Measurements from ENCODE around the gene POLR2A. TPM values are rescaled to one million over a fixed set of nuclear protein-coding genes. Genes with fewer than 3 reads are reported as not detected.
A peak's percentile ranks its signal among the peaks of the same experiment; 100 is the strongest.

POLR2A gene
- total and polyA plus RNA-seq, 7 experiments from 2014 or later, result 43.6 to 501 (median 173) TPM

GRCh38 chr17:7437950-7438614, 46.1 kb upstream of the POLR2A start:
- no peaks in the 10 kb centered on the region for H3K36me3 ChIP-seq (ENCODE audit: control insufficient read depth in 2 of 3, insufficient read depth in 3 of 3, low read length in 3 of 3)
- H3K4me1 ChIP-seq (ENCODE audit: control insufficient read depth in 2 of 2, insufficient read depth in 2 of 2, low read length in 2 of 2), result peaks cover 16 to 47% of the 10 kb centered on the region in 2 donors
- CTCF ChIA-PET, result interaction anchor here (0.7 to 5.2 kb wide), 6 partner anchors 15 to 151 kb away, joined by 3 to 67 read pairs (median 10); partner anchors contain the start of genes KCTD11 and TMEM95
- peaks cover 0 to 22% (median 0%) of the 10 kb centered on the region in 5 donors for H3K36me3 Mint-ChIP-seq
- POLR2A ChIA-PET, result interaction anchor here (0.8 to 5.3 kb wide), 10 partner anchors 8 to 249 kb away, joined by 3 to 116 read pairs (median 4); partner anchors contain the start of genes CHRNB1, MPDU1, POLR2A and SLC35G6
- no peak for ATAC-seq
- peaks cover 28 to 47% (median 40%) of the 10 kb centered on the region in 7 donors for H3K4me1 Mint-ChIP-seq
- peaks cover 0 to 3% (median 0%) of the 10 kb centered on the region in 11 donors for H3K9me3 Mint-ChIP-seq
- intact Hi-C loops (cut with micrococcal nuclease), result loop anchor here (1.0 to 10.0 kb wide), 8 partner anchors 40 to 423 kb away; partner anchors contain the start of genes CTDNEP1 (in 1 of the 2), ELP5 (in 1 of the 2), RNASEK (in 1 of the 2) and SENP3 (in 1 of the 2)
- H3K4me3 Mint-ChIP-seq, result peak overlapping the region; percentile 76 to 96 (median 86)
- no peaks in the 10 kb centered on the region for H3K9me3 ChIP-seq (ENCODE audit: control insufficient read depth in 2 of 3, low read length in 3 of 3)
- H3K27me3 ChIP-seq (ENCODE audit: control insufficient read depth in 2 of 2, insufficient read depth in 2 of 2, low read length in 2 of 2), result peaks cover 12 to 17% of the 10 kb centered on the region in 2 donors
- H3K27ac Mint-ChIP-seq, result peak overlapping the region in 7 of 9 donors; percentile 33 to 88 (median 83)
- peak; percentile 36 to 83 (median 54) for DNase-seq
- H3K27ac ChIP-seq (ENCODE audit: low read depth, low read length), result peak overlapping the region; percentile 42
- H3K4me3 ChIP-seq (ENCODE audit: low read length), result peak overlapping the region; percentile 36
- peaks cover 25 to 41% (median 35%) of the 10 kb centered on the region in 5 donors for H3K27me3 Mint-ChIP-seq

DNA sequence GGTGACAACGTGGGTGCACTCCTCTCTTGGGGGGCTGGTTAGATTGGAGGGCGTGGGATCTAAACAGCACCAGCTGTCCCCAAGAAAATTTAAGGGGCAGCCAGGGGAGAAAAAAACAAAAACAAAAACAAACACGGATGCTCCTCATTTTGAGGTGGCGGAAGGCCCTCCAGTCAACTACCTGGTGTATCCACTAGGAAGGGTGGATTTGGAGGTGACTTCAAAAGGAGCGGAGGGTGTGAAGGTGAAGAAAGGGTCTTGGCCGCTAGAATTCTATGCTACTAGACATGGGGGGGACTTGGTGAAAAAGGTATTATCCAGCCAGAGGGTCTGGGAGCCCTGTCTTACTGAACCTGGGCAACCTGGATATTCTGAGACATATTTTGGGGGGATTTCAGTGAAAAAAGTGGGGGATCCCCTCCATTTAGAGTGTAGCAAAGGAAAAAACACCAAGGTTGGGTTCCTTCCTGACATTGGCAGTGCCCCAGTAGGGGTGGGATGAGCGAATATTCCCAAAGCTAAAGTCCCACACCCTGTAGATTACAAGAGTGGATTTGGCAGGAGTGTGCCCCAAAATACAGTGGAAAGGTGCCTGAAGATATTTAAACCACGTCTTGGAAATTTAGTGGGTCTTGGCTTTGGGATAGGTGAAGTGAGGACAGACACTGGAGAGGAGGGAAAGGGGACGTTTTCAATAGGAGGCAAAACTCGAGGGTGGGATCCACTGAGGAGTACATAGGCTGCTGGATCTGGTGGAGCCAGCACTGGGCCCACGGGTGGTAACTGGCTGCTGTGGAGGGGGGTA, 45.3 kb upstream of the POLR2A start:
- peaks cover 28 to 47% (median 40%) of the 10 kb centered on the region in 7 donors for H3K4me1 Mint-ChIP-seq
- intact Hi-C loops (cut with micrococcal nuclease), result loop anchor here (5.0 to 10.0 kb wide), 3 partner anchors 187 to 424 kb away; partner anchors contain the start of genes CTDNEP1 (in 1 of the 2), ELP5 (in 1 of the 2) and RNASEK (in 1 of the 2)
- ChIA-PET CTCF (interaction anchor here (0.7 to 5.2 kb wide), 5 partner anchors 15 to 150 kb away, joined by 3 to 67 read pairs (median 16); partner anchors contain the start of genes KCTD11 and TMEM95), POLR2A (interaction anchor here (0.7 to 5.3 kb wide), 10 partner anchors 7 to 248 kb away, joined by 3 to 116 read pairs (median 18); partner anchors contain the start of genes CHRNB1, MPDU1, POLR2A and SLC35G6)
- peaks cover 27 to 46% (median 42%) of the 10 kb centered on the region in 5 donors for H3K27me3 Mint-ChIP-seq
- H3K27me3 ChIP-seq (ENCODE audit: control insufficient read depth in 2 of 2, insufficient read depth in 2 of 2, low read length in 2 of 2), result peaks cover 12 to 17% of the 10 kb centered on the region in 2 donors
- no peak overlapping the region for H3K27ac ChIP-seq (ENCODE audit: low read depth, low read length)
- H3K4me1 ChIP-seq (ENCODE audit: control insufficient read depth in 2 of 2, insufficient read depth in 2 of 2, low read length in 2 of 2), result peaks cover 16 to 47% of the 10 kb centered on the region in 2 donors
- H3K4me3 Mint-ChIP-seq, result peak overlapping the region; percentile 76 to 96 (median 86)
- H3K9me3 ChIP-seq (ENCODE audit: control insufficient read depth in 2 of 3, low read length in 3 of 3), result no peaks in the 10 kb centered on the region
- H3K4me3 ChIP-seq (ENCODE audit: low read length), result peak overlapping the region; percentile 36
- peak overlapping the region in 8 of 9 donors; percentile 24 to 76 (median 68) for H3K27ac Mint-ChIP-seq
- DNase-seq (no peak), ATAC-seq (no peak)
- H3K36me3 ChIP-seq (ENCODE audit: control insufficient read depth in 2 of 3, insufficient read depth in 3 of 3, low read length in 3 of 3), result no peaks in the 10 kb centered on the region
- H3K9me3 Mint-ChIP-seq, result peaks cover 0 to 3% (median 0%) of the 10 kb centered on the region in 11 donors
- H3K36me3 Mint-ChIP-seq, result peaks cover 0 to 29% (median 0%) of the 10 kb centered on the region in 5 donors

DNA sequence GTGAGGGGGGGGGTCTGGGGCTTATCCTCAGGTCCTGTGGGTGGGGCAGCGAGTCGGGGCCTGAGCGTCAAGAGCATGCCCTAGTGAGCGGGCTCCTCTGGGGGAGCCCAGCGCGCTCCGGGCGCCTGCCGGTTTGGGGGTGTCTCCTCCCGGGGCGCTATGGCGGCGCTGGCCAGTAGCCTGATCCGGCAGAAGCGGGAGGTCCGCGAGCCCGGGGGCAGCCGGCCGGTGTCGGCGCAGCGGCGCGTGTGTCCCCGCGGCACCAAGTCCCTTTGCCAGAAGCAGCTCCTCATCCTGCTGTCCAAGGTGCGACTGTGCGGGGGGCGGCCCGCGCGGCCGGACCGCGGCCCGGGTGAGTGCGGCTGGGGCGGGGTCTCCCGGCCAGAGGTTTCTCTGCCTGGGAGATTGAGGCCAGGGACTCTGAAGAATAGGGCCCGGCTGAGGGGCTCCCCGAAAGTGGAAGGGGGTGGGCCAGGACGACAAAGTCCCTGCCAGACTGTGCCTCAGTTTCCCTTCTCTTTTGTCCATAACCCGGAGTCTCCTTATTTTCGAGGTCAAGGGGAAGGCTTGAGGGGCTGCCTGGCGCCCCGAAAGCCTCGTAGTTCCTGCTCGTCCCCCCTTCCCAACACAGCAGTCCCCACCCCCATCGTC, 44.6 kb upstream of the POLR2A start, which contains the start of gene FGF11:
Gene FGF11 (plus strand): TSS at position 51 of the 651 bp plus-strand sequence. CDS start 109 bp downstream, at position 160.
- Histone ChIP-seq H3K36me3 (ENCODE audit: control insufficient read depth in 2 of 3, insufficient read depth in 3 of 3, low read length in 3 of 3) (no peaks in the 10 kb centered on the region), H3K9me3 (ENCODE audit: control insufficient read depth in 2 of 3, low read length in 3 of 3) (no peaks in the 10 kb centered on the region), H3K4me1 (ENCODE audit: control insufficient read depth in 2 of 2, insufficient read depth in 2 of 2, low read length in 2 of 2) (peaks cover 16 to 47% of the 10 kb centered on the region in 2 donors), H3K27ac (ENCODE audit: low read depth, low read length) (peak within 1 kb of the TSS; percentile 42), H3K27me3 (ENCODE audit: control insufficient read depth in 2 of 2, insufficient read depth in 2 of 2, low read length in 2 of 2) (peaks cover 12 to 24% of the 10 kb centered on the region in 2 donors), H3K4me3 (ENCODE audit: low read length) (peak within 1 kb of the TSS; percentile 36)
- Mint-ChIP-seq H3K4me3 (peak within 1 kb of the TSS; percentile 78 to 96 (median 86)), H3K9me3 (peaks cover 0 to 3% (median 0%) of the 10 kb centered on the region in 11 donors), H3K27me3 (peaks cover 35 to 50% (median 46%) of the 10 kb centered on the region in 5 donors), H3K27ac (peak within 1 kb of the TSS; percentile 33 to 76 (median 67)), H3K36me3 (peaks cover 0 to 31% (median 0%) of the 10 kb centered on the region in 5 donors), H3K4me1 (peaks cover 28 to 54% (median 46%) of the 10 kb centered on the region in 7 donors)
- DNase-seq, result peak in 1 of 9 donors; percentile 42
- no peak for ATAC-seq
- CTCF ChIA-PET, result interaction anchor here (0.8 to 5.2 kb wide), 3 partner anchors 84 to 121 kb away, joined by 3 to 67 read pairs (median 5); partner anchors contain the start of genes KCTD11 and TMEM95
- POLR2A ChIA-PET, result interaction anchor here (0.7 to 7.5 kb wide), 7 partner anchors 12 to 150 kb away, joined by 3 to 79 read pairs (median 3); partner anchors contain the start of genes ACAP1, POLR2A and SOX15
- intact Hi-C loops (cut with micrococcal nuclease), result loop anchor here (5.0 to 10.0 kb wide), 3 partner anchors 187 to 425 kb away; partner anchors contain the start of genes CTDNEP1 (in 1 of the 2), ELP5 (in 1 of the 2) and RNASEK (in 1 of the 2)

DNA sequence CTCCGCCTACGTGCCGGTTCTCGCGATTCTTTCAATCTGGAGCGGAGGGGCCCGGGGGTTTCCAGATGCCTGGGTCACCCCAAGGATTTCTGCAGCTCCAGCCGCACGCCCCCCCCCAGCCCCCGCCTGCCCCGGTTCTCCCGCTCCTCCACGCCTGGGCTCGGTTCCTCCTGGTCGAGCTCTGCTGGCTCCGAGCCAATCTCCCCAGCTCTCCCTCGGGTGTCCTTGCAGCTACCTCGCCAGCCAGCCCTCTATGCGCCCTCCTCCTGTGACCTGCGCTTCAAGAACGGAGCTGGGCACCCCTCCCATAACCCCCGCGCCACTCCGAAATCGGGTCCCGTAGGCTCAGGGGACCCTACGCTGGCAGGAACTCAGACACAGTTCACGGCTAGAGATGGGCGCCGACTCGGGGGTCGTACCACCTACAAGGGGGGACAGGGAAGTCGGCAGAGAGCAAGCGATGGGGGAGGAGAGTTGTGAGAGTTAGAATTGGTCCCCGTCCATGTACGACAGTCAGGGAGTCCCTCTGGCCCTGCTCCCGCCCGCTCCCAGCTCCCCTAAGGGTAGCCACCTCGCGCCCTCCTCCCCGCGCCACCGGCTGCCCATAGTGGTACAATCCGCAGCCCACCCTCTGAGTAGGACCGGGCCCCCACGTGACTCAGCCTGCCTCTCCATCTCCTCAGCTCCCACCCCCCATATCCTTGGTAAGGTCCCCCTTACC, 43.9 kb upstream of the POLR2A start:
- Histone ChIP-seq H3K4me3 (ENCODE audit: low read length) (peak overlapping the region; percentile 7), H3K9me3 (ENCODE audit: control insufficient read depth in 2 of 3, low read length in 3 of 3) (no peaks in the 10 kb centered on the region), H3K4me1 (ENCODE audit: control insufficient read depth in 2 of 2, insufficient read depth in 2 of 2, low read length in 2 of 2) (peaks cover 17 to 50% of the 10 kb centered on the region in 2 donors), H3K36me3 (ENCODE audit: control insufficient read depth in 2 of 3, insufficient read depth in 3 of 3, low read length in 3 of 3) (no peaks in the 10 kb centered on the region), H3K27ac (ENCODE audit: low read depth, low read length) (no peak overlapping the region), H3K27me3 (ENCODE audit: control insufficient read depth in 2 of 2, insufficient read depth in 2 of 2, low read length in 2 of 2) (peaks cover 12 to 28% of the 10 kb centered on the region in 2 donors)
- CTCF ChIA-PET, result interaction anchor here (0.8 to 1.5 kb wide), 5 partner anchors 40 to 120 kb away, joined by 3 to 5 read pairs (median 3); partner anchors contain the start of gene ZBTB4
- Mint-ChIP-seq H3K27me3 (peaks cover 38 to 53% (median 49%) of the 10 kb centered on the region in 5 donors), H3K4me1 (peaks cover 27 to 56% (median 43%) of the 10 kb centered on the region in 7 donors), H3K4me3 (peak overlapping the region; percentile 67 to 94 (median 84)), H3K36me3 (peaks cover 0 to 32% (median 0%) of the 10 kb centered on the region in 5 donors), H3K9me3 (peaks cover 0 to 2% (median 0%) of the 10 kb centered on the region in 11 donors), H3K27ac (peak overlapping the region in 3 of 9 donors; percentile 41 to 76 (median 46))
- POLR2A ChIA-PET, result interaction anchor here (0.6 to 7.5 kb wide), 8 partner anchors 11 to 246 kb away, joined by 3 to 79 read pairs (median 3); partner anchors contain the start of genes ACAP1 and POLR2A
- intact Hi-C loops (cut with micrococcal nuclease), result no loop called here
- DNase-seq, result peak in 4 of 9 donors; percentile 11 to 69 (median 32)
- no peak for ATAC-seq

- intact Hi-C loops (cut with micrococcal nuclease), result no loop called here
- no peak for ATAC-seq
- H3K27ac Mint-ChIP-seq, result peak overlapping the region in 2 of 9 donors; percentile 46
- peaks cover 0 to 2% (median 0%) of the 10 kb centered on the region in 11 donors for H3K9me3 Mint-ChIP-seq
- POLR2A ChIA-PET, result interaction anchor here (0.6 to 7.5 kb wide), 9 partner anchors 10 to 245 kb away, joined by 3 to 79 read pairs (median 3); partner anchors contain the start of genes POLR2A and ZBTB4
- Histone ChIP-seq H3K9me3 (ENCODE audit: control insufficient read depth in 2 of 3, low read length in 3 of 3) (no peaks in the 10 kb centered on the region), H3K4me1 (ENCODE audit: control insufficient read depth in 2 of 2, insufficient read depth in 2 of 2, low read length in 2 of 2) (peaks cover 20 to 56% of the 10 kb centered on the region in 2 donors), H3K27me3 (ENCODE audit: control insufficient read depth in 2 of 2, insufficient read depth in 2 of 2, low read length in 2 of 2) (peaks cover 13 to 33% of the 10 kb centered on the region in 2 donors), H3K27ac (ENCODE audit: low read depth, low read length) (no peak overlapping the region), H3K36me3 (ENCODE audit: control insufficient read depth in 2 of 3, insufficient read depth in 3 of 3, low read length in 3 of 3) (no peaks in the 10 kb centered on the region), H3K4me3 (ENCODE audit: low read length) (no peak overlapping the region)
- peaks cover 30 to 59% (median 45%) of the 10 kb centered on the region in 7 donors for H3K4me1 Mint-ChIP-seq
- peak in 1 of 9 donors; percentile 42 for DNase-seq
- peak overlapping the region in 7 of 10 donors; percentile 67 to 94 (median 83) for H3K4me3 Mint-ChIP-seq
- peaks cover 44 to 59% (median 55%) of the 10 kb centered on the region in 5 donors for H3K27me3 Mint-ChIP-seq
- CTCF ChIA-PET, result interaction anchor here (0.7 to 1.8 kb wide), 6 partner anchors 13 to 120 kb away, joined by 3 to 5 read pairs (median 3); partner anchors contain the start of gene ZBTB4
- H3K36me3 Mint-ChIP-seq, result peaks cover 0 to 32% (median 0%) of the 10 kb centered on the region in 5 donors
These were observed 43.4 kb upstream of the POLR2A start for GRCh38 chr17:7440834-7441195.
